ENCODE results near the gene SPTLC2.
"Not testable (repeated sequence)": the region's sequence is repeated elsewhere in the genome, so short reads cannot be mapped to it uniquely, and the experiment has no call there.

Gene SPTLC2

DNA sequence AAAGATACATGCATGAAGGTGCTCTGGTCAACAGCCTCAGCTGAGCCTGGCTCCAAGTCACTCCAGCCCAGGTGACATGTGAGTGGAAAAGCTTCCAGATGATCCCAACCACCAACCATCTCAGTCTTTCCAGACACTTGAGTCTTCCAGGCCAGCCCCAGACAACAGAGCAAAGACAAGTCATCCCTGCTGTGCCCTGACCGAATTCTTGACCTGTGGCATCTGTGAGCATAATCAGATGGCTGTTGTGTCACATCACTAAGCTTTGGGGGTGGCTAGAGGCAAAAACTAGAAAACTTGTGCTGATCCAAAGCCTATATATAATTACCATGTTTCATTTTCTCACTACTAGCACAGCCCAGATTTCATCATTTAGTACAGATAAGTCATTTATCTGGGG is 67.0 kb downstream of the SPTLC2 start:
- DNase-seq (ENCODE audit: low read depth in 2 of 2), result no peak

DNA sequence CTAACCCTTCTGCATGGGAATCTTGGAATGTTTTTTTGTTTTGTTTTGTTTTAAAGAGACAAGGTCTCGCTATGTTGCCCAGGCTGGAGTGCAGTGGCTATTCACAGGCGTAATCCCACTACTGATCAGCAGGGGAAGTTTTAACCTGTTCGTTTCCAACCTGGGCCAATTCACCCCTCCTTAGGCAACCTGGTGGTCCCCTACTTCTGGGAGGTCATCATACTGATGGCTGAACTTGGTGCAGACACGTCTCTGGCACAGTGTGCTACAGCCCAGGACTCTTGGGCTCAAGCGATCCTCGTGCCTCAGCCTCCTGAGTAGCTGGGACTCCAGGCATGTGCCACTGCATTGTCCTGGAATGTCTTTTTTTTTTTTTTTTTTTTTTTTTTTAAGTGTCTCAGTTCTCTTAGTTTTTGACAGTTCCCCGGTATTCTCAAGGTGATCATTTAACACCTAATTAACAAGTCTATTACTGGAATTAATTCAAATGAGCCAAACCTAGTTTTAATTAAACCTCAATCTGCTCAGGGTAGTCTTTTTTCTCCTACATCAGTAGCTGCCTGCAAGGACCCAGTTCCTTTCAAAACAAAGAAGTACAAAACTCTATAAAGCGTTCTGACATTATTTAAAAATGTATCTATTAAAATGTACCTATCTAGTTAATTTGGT is 68.8 kb downstream of the SPTLC2 start:
- no peak for DNase-seq (ENCODE audit: low read depth in 2 of 2)

DNA sequence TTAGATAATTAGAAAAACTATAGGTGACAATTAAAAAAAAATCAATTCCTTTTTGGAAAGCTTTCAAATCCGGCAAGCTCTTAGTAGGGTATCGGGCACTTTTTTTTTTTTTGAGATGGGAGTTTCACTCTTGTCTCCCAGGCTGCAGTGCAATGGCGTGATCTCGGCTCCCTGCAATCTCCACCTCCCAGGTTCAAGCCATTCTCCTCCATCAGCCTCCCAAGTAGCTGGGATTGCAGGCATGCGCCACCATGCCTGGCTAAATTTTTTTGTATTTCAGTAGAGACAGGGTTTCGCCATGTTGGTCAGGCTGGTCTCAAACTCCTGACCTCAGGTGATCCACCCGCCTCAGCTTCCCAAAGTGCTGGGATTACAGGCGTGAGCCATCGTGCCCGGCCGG is 71.3 kb downstream of the SPTLC2 start:
- not testable (repeated sequence) for DNase-seq (ENCODE audit: low read depth in 2 of 2)

DNA sequence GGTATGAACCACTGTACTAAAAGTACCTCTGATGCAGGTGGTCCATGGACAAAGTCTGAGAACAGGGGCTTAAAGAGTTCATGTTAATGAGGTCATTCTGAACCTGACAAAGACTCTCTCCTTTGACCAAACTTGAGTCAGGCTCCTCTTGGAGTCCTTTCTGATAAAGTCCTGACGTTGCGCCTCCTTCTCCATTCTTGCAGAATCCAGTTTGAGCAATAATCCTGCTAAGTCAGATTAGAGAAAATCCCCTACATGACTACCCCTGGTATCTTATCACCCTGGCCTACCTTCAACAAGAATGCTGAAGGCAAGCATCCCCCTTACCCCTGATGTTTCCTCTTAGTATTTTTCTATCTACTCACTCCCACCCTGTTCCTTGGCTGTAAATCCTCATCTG is 71.9 kb downstream of the SPTLC2 start:
- no peak for DNase-seq (ENCODE audit: low read depth in 2 of 2)

DNA sequence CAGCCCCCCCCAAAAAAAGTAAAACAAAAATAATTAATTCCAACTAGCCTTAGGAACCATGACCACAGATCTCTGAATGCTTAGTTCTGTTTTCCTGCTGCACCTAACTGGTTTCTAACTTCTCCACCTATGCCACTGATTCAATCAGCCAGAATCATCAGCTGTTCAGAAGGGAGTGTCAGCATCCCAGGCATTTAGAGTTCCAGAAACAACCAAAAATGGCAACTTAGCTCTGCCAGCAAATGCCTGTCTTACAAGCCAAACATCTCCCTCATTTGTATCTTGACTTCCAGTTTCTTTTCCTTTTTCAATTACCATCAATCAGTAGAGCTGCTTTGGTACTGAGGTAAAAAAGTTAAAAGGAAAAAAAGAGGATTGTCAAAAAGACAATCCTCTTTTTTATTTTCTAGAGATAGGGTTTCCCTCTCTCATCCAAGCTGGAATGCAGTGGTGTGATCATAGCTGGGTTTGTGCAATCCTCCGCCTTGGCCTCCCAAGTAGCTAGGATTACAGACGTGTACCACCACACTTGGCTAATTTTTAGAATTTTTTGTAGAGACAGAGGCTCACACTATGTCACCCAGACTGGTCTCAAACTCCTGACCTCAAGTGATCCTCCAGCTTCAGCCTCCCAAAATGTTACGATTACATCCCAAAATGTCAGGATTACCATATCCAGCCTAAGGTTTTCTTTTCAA is 72.7 kb downstream of the SPTLC2 start:
- no peak for DNase-seq (ENCODE audit: low read depth in 2 of 2)

DNA sequence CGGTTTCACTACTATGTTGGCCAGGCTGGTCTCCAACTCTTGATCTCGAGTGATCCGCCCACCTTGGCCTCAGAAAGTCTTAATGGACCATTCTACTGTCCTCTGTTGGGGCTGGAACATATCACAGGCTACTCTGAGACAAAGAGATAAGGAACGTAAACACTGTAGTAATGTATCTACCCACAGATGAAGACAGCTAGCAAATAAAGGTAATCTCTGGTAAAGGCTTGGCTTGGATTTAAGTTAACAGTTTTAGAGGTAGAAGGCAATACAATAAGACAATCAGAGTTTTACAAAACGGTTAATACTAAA is 73.2 kb downstream of the SPTLC2 start:
- no peak for DNase-seq (ENCODE audit: low read depth in 2 of 2)

DNA sequence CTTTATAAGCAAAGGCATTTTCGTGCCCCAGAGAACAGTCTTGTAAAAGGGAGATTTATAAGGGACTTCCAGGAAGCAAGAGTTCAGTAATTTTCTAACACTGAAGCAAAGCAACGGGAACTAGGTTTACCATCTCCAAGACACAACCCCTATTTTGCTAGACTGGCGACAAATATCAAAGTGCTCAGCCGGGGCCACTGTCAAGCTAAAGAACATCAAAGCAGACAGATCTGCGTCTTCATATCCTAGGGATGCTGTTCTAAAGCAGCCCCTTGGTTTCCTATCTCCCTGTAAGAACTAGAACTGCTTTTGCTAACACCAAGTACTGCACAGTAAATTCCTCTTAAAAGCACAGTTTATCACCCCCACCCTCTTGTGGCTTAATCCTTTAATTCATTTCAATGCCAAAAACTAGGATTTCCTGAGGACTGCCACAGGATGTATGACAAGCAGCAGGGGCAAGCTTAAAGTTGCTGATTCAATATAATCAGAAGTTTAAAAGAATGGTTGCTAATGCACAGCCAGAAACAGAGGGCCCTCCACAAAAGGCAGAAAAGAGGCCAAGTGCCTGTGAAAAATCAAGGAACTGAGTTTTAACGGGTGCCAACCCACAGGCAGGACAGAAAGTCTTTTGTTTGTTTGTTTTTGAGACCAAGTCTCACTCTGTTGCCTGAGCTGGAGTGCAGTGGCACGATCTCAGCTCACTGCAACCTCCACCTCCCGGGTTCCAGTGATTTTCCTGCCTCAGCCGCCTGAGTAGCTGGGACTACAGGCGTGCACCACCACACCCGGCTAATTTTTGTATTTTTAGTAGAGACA is 73.8 kb downstream of the SPTLC2 start:
- no peak for DNase-seq (ENCODE audit: low read depth in 2 of 2)

DNA sequence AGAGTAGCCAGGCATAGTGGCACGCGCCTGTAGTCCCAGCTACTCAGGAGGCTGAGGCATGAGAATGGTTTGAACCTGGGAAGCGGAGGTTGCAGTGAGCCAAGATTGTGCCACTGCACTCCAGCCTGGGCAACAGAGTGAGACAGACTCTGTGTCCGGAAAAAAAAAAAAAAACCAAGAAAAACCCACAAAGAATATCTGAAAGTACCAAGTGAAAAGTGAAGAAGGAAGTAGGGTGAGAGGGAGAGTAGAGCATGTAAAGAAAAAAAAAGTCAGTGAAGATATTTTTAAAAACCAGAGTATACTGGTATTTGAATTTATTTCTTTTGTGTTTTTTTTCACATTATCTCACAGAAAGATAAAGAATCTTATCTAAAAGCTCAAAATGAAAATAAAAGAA is 74.5 kb downstream of the SPTLC2 start:
- DNase-seq (ENCODE audit: low read depth in 2 of 2), result no peak

DNA sequence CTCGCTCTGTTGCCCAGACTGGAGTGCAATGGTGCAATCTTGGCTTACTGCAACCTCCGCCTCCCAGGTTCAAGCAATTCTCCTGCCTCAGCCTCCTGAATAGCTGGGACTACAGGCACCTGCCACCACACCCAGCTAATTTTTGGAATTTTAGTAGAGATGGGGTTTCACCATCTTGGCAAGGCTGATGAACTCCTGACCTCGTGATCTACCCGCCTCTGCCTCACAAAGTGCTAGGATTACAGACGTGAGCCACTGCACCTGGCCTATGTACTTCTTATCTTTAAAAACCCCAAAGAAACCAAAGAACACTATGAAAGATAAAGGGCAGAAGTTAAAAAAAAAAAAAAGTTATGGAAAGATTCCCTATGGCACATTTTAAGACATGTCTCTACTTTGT is 79.5 kb downstream of the SPTLC2 start:
- not testable (repeated sequence) for DNase-seq (ENCODE audit: low read depth in 2 of 2)

DNA sequence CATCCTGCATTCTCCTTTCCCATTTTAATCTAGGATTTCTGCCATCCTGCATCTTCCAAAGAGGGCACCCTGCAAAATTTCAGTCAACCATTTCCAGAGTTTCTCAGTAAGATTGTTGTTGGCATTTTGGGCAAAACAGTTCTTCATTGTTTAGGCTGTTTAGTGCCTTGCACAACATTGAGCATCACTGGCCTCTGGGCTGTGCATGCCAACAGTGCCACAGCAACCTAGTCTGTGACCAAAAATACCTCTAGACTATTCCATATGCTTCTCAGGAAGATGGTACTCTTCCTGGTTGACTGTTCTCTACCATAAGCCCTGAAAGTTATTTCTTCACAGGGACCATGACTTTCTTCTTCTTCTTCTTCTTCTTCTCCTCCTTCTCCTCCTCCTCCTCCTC is 85.4 kb downstream of the SPTLC2 start:
- DNase-seq (ENCODE audit: low read depth in 2 of 2), result no peak

DNA sequence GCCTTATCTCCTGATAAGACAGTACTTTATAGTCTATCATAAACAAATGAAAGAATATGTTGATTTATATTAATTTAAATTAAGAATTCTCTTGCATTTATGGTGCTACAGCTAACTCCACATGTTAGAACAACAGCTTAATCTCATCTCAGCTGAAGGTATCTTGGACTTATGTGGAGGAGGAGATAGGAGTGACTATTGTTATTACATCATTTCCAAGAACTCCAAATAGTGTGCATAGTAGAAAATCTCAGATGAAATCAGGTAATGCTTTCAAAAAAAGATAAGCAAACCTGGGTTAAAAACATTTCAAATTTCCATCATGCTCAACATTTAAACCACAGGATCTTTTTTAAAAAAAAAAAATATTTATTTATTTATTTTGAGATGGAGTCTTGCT is 86.5 kb downstream of the SPTLC2 start:
- no peak for DNase-seq (ENCODE audit: low read depth in 2 of 2)

DNA sequence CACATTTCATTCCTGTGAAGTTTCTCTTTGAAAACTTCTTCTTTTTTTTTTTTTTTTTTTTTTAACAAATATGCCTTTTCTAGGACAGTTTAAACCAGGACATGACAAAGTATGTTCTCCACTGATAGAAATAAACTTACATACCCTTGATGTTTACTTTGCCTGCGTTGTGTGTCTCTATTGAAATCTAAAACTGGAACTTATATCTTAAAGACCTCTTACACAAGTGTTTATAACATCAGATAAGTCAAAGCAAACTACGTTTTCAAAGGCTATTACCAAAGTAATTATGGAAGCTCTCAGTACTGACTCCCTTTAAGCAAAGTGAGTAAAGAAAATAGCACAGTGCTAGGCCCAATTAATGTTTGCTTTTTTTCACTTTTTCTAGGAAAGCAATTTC is 87.2 kb downstream of the SPTLC2 start:
- no peak for DNase-seq (ENCODE audit: low read depth in 2 of 2)

DNA sequence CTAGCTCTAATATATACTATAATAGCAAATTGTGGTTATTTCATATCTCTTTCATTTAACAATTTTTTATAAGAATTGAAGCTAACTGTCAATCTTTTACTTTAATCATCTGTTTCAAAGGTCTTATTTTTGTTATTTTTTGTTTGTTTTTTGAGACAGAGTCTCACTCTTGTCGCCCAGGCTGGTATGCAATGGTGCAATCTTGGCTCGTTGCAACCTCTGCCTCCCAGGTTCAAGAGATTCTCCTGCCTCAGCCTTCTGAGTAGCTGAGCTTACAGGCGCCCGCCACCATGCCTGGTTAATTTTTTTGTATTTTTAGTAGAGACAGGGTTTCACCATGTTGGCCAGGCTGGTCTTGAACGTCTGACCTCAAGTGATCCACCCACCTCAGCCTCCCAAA is 87.7 kb downstream of the SPTLC2 start:
- not testable (repeated sequence) for DNase-seq (ENCODE audit: low read depth in 2 of 2)

DNA sequence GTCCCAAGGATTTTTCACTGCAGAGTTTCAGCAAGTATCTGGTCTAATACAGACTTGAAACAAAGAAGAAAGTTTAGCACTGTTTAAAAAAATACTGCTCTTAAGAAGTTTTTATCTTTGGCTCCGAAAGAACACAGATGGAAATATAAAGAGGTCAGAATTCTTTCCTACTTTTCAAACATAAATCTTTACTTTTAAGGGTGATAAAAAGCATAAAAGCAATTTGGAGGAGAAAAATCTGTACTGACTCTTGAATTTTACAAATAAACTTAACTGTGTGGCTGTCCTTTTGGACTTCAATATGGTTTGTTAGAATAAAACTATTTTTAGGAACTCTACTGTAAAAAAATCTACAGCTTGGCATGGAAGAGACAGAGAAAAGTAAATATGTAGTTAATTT is 90.2 kb downstream of the SPTLC2 start:
- DNase-seq (ENCODE audit: low read depth in 2 of 2), result no peak

DNA sequence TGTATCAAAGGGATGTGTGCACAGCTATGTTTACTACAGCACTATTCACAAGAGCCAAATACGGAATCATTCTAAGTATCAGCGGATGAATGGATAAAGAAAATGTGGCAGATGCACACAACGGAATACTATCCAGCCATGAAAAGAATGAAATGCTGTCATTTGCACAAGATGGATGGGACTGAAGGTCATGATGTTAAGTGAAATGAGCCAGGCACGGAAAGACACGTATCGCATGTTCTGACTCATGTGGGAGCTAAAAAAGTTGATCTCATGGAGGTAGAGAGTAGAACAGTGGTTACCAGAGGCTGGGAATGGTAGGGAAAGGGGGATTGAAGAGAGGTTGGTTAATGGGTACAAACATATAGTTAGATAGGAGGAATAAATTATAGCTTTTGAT is 91.9 kb downstream of the SPTLC2 start:
- no peak for DNase-seq (ENCODE audit: low read depth in 2 of 2)

DNA sequence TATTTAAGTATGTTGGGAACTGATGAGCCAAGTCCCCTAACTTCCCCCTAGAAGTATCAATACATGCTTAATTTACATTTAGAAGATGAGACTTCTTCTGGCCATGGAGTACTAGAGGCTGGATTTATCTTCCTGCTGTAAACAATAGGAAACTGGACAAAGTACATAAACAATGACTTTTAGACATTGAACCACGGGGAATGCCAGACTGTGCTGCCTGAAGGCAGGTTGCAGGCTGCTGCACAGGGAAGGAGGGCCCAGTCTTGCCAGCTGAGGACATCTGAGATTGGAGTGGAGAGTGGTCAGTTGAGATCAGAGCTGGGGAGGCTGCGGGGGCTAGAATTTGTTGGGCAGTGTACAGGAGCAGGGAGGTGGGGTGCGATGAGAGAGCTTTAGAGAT is 93.3 kb downstream of the SPTLC2 start:
- no peak for DNase-seq (ENCODE audit: low read depth in 2 of 2)

DNA sequence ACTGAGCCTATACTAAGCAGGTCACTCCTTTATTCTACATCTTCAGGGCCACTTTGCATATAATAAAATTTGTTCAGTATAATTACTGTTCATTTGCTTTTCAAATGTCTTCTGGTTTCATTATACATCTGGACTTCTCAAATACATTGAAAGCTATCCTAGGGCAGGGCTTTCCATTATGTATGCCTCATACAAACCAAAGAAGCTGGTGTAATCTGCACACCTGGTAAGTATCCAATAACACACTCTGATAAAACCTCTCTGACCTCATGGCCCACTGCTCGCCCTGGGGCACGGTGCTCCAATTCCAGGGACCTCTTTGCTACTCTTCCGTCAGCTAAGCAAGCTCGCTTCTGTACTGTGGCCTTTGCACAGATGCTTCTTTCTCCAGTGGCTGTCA is 95.9 kb downstream of the SPTLC2 start:
- no peak for DNase-seq (ENCODE audit: low read depth in 2 of 2)

DNA sequence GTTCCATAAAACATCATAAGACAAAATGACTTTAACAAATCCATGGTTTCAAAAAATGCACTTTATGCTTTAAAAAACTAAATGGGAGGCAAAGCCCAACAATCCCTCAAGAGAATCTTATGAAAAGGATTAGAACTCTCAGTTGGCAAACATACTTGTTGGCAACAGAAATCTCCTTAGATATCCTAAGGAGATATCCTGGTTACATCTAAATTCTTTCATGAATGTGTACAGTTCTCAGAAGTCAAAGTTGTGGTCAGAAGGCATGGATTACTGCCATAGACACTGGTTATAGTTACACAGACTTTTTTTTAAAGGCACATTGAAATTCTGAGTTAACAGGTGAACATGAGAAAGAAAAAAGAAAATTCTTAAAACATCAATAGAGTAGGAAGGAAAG is 100.3 kb downstream of the SPTLC2 start:
- DNase-seq (ENCODE audit: low read depth in 2 of 2), result no peak

DNA sequence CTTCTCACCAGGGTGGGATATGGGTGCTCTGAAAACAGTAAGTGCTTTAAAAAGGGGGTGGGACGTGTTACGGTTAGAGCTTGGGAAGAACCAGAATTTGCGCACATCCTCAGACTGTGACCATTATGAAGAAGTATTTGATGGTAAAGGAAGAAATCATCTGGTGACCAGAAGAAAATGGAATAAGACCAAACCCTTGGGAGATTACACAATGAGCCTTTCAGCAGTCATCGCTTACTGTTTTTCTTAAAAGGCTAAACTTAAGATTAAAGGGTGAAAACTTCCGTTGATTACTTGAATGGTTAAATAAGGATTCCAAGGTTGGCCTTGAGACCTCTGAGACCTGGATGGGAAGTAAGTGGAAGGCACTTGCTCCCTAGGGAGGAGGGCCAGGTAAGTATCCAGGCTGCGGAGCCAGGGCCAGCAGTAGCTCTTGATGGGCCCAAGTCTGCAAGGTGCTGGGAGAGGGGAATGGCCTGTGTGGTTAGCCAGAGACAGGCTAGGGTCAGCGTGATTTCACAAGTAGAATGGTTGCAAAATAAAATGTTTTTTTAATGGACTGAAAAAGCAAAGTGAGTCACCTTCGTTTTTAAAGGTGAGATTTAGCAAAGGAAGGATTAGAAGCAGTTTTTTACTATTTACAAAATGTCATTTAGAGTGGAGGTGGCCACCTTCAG is 104.8 kb downstream of the SPTLC2 start:
- no peak for DNase-seq (ENCODE audit: low read depth in 2 of 2)

DNA sequence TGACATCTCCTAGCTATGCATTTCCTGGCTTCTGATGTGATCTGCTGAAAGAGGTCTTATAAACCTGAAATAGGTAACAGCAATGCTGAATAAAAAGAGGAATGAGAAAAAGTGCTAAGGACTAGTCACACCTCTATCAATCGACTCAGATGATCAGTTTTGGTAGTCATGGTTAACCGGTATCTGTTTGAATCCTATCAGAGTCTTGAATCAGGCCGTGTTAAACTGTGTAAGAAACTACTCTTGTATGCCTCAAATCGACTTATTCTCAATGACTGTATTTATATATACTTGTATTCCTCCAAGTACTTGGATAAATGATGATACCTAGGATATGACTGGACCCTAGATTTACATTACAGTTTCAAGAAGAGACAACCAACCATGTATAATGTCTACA is 107.1 kb downstream of the SPTLC2 start:
- no peak for DNase-seq (ENCODE audit: low read depth in 2 of 2)

DNA sequence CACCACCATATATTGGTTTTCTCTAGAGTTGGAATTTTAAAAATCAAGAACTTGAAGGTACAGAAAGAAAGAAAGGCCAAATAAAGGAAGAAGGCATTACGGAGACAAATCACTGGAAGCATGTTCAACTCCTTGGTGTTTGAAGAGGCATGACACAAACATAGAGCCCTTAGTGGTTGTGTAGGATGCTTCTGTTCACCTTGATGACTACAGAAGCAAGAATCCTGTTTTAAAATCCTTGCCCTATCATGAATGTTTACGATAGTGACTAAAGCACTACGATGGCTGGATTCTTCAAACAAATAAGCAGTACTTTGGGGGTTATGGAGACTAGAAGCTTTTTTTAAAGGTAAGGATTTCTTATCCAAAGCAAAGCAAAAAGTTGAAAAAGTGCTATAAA is 107.6 kb downstream of the SPTLC2 start:
- DNase-seq (ENCODE audit: low read depth in 2 of 2), result no peak

DNA sequence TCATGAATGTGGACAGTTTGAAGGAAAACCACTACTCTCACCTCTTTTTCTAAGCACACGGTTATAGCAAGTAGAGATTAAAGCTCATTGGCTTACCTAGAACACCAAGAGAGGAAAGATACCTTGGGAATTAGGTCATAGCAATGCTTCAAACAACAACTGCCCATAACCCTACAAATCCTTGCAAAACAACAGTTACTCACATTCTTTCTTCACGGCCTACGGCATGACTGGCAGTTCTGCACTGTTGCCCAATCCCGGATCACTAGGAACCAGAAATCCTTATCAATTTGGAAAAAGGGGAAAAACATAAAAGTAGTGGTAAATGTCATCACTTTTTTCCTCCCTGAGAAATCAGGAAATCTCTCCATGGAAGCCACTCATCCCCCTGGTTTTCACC is 108.2 kb downstream of the SPTLC2 start:
- DNase-seq (ENCODE audit: low read depth in 2 of 2), result no peak

DNA sequence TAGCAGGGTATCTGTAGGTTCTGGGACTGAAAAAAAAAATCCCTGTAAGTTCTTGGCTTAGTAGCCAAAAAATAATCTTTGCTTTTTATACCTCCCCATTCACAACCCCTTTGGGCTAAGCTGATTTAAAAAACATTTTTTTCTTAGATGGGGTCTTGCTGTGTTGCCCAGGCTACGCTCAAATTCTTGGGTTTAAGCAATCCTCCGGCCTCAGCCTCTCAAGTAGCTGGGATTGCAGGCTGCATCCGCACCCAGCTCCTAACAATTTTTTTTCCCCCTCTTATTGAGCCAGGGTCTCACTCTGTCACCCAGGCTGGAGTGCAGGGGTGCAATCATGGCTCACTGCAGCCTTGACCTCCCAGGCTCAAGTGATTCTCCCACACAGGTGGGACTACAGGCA is 108.7 kb downstream of the SPTLC2 start:
- no peak for DNase-seq (ENCODE audit: low read depth in 2 of 2)

All from fibroblast of skin of left quadriceps (primary cell).